A673 (cell line): ENCODE results near the gene TTLL1. TPM values are rescaled to one million over a fixed set of nuclear protein-coding genes. Genes with fewer than 3 reads are reported as not detected.

Experiments used
- BruUV-seq: library from RNA; stranded (reverse); fragments of 400-500 nt; replicated peaks from 2 replicates; lab custom pipeline; 2021; lab: Mats Ljungman, UMichigan
- CTCF ChIA-PET: fragments of 300-600 bp; sonication (Branson Sonifier 250); formaldehyde crosslinking; loops from one replicate; lab custom pipeline; 2022; ENCODE audit warnings: antibody characterized with exemption; lab: Charles Lee
- POLR2A ChIA-PET: fragments of 300-600 bp; sonication (Branson Sonifier 250); formaldehyde crosslinking; loops from one replicate; lab custom pipeline; 2022; ENCODE audit warnings: antibody characterized with exemption; ENCODE audit not compliant: low non-redundant PET; lab: Charles Lee
- DNase-seq: peaks from one replicate; pipeline ENCODE4 v3.0.0-alpha.2; 2015; ENCODE audit warnings: low spot score
- H3K27ac ChIP-seq: fragments of 200-600 bp; sonication (generic); 2 replicates; pipeline ENCODE4 v1.5.1; 2016; ENCODE audit warnings: mixed run types, low read depth, mild to moderate bottlenecking, mixed read lengths, antibody characterized with exemption, low read length; ENCODE audit not compliant: poor library complexity, severe bottlenecking
- H3K27me3 ChIP-seq: fragments of 200-600 bp; sonication (generic); replicated peaks from 2 replicates; pipeline ENCODE4 v1.6.1; 2017; ENCODE audit warnings: mixed run types, low read depth, mild to moderate bottlenecking, mixed read lengths, antibody characterized with exemption, low read length; ENCODE audit not compliant: insufficient read depth, poor library complexity
- H3K36me3 ChIP-seq: fragments of 200-600 bp; sonication (generic); 2 replicates; pipeline ENCODE4 v1.6.1; 2016; ENCODE audit warnings: mixed run types, mild to moderate bottlenecking, mixed read lengths, antibody characterized with exemption, low read length; ENCODE audit not compliant: insufficient read depth, poor library complexity, severe bottlenecking
- H3K4me1 ChIP-seq: fragments of 200-600 bp; sonication (generic); 2 replicates; pipeline ENCODE4 v1.6.1; 2017; ENCODE audit warnings: mixed run types, mild to moderate bottlenecking, mixed read lengths, antibody characterized with exemption, low read length; ENCODE audit not compliant: insufficient read depth, poor library complexity, severe bottlenecking
- H3K4me3 ChIP-seq: fragments of 200-600 bp; sonication (generic); 2 replicates; pipeline ENCODE4 v1.5.1; 2016; ENCODE audit warnings: low read depth, mixed run types, mild to moderate bottlenecking, mixed read lengths, low read length; ENCODE audit not compliant: poor library complexity, severe bottlenecking
- H3K9me3 ChIP-seq: fragments of 200-600 bp; sonication (generic); 2 replicates; pipeline ENCODE4 v1.6.1; 2016; ENCODE audit warnings: mixed run types, low read depth, mild to moderate bottlenecking, mixed read lengths, antibody characterized with exemption, low read length; ENCODE audit not compliant: poor library complexity, severe bottlenecking
- EZH2 ChIP-seq: fragments of 200-600 bp; sonication (generic); IDR thresholded peaks from 2 replicates; pipeline ENCODE4 v1.6.1; 2017; ENCODE audit warnings: borderline replicate concordance, low read depth, mild to moderate bottlenecking, mixed read lengths, antibody characterized with exemption, low read length; ENCODE audit not compliant: poor library complexity, severe bottlenecking
- intact Hi-C: fragments of 100-400 bp; cut with micrococcal nuclease; formaldehyde crosslinking; loops from one replicate; pipeline ENCODE4 v1.10.0; 2022; ENCODE audit not compliant: unreplicated experiment
- total RNA-seq: library from RNA; stranded (reverse); gene quantifications from 2 replicates; pipeline ENCODE4 v1.2.3, GENCODE V29; 2021
- TF ChIP-seq, protein P1 (sequence below): fragments of 300-800, 200-600 bp; sonication (generic); conservative IDR thresholded peaks from 2 replicates; pipeline ENCODE4 v1.5.1; 2017; ENCODE audit warnings: low read depth, mild to moderate bottlenecking, antibody characterized with exemption, low read length, moderate library complexity, mixed read lengths

Gene TTLL1
- total RNA-seq, 1 experiment from 2014 or later, result 6.4 TPM

- no peak for DNase-seq
- no peaks in the 10 kb centered on the region for H3K4me1 ChIP-seq
- no peaks in the 10 kb centered on the region for H3K27me3 ChIP-seq
- ChIA-PET POLR2A (no interaction called here), CTCF (interaction anchor here (0.6 kb wide), 1 partner anchor 198 kb away, joined by 10 read pairs; no protein-coding TSS in a partner anchor)
- BruUV-seq, result no TSS peak
- H3K36me3 ChIP-seq, result no peaks in the 10 kb centered on the region
- intact Hi-C loops, result loop anchor here (5.0 kb wide), 1 partner anchor 430 kb away; no protein-coding TSS in a partner anchor
- no peak overlapping the region for H3K27ac ChIP-seq
- peaks cover 9% of the 10 kb centered on the region for H3K9me3 ChIP-seq
- TF ChIP-seq EZH2, result no peak
- TF ChIP-seq, protein P1, sequence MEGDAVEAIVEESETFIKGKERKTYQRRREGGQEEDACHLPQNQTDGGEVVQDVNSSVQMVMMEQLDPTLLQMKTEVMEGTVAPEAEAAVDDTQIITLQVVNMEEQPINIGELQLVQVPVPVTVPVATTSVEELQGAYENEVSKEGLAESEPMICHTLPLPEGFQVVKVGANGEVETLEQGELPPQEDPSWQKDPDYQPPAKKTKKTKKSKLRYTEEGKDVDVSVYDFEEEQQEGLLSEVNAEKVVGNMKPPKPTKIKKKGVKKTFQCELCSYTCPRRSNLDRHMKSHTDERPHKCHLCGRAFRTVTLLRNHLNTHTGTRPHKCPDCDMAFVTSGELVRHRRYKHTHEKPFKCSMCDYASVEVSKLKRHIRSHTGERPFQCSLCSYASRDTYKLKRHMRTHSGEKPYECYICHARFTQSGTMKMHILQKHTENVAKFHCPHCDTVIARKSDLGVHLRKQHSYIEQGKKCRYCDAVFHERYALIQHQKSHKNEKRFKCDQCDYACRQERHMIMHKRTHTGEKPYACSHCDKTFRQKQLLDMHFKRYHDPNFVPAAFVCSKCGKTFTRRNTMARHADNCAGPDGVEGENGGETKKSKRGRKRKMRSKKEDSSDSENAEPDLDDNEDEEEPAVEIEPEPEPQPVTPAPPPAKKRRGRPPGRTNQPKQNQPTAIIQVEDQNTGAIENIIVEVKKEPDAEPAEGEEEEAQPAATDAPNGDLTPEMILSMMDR, result no peak
- H3K4me3 ChIP-seq, result no peak overlapping the region
Measured at GRCh38 chr22:43092085-43092484, 2.9 kb upstream of the TTLL1 start.

- no TSS peak for BruUV-seq
- no peak overlapping the region for H3K4me3 ChIP-seq
- H3K27me3 ChIP-seq, result no peaks in the 10 kb centered on the region
- no peak for TF ChIP-seq EZH2
- TF ChIP-seq, protein P1, result peak; percentile 68
- no peaks in the 10 kb centered on the region for H3K36me3 ChIP-seq
- peak; percentile 93 for DNase-seq
- POLR2A ChIA-PET, result no interaction called here
- H3K4me1 ChIP-seq, result no peaks in the 10 kb centered on the region
- no peaks in the 10 kb centered on the region for H3K9me3 ChIP-seq
- CTCF ChIA-PET, result interaction anchor here (0.5 to 1.1 kb wide), 9 partner anchors 8 to 394 kb away, joined by 3 to 11 read pairs (median 4); no protein-coding TSS in a partner anchor
- intact Hi-C loops, result loop anchor here (2.0 to 5.0 kb wide), 2 partner anchors 309 to 428 kb away; no protein-coding TSS in a partner anchor
- no peak overlapping the region for H3K27ac ChIP-seq
Measured at GRCh38 chr22:43090130-43090789, 1.1 kb upstream of the TTLL1 start.

- no peak for TF ChIP-seq EZH2
- Histone ChIP-seq H3K4me3 (peak overlapping the region; percentile 58), H3K4me1 (no peaks in the 10 kb centered on the region), H3K36me3 (no peaks in the 10 kb centered on the region), H3K27me3 (no peaks in the 10 kb centered on the region), H3K27ac (peak overlapping the region; percentile 1), H3K9me3 (no peaks in the 10 kb centered on the region)
- BruUV-seq, result no TSS peak
- intact Hi-C loops, result no loop called here
- no peak for DNase-seq
- ChIA-PET POLR2A (no interaction called here), CTCF (no interaction called here)
Measured at GRCh38 chr22:43088627-43088983, 586 bp downstream of the TTLL1 start.
